GM19238 (cell line): ENCODE measurements around the gene ACTR3.

Source experiments
- DNase-seq: peaks from one replicate; pipeline ENCODE4 v3.0.0; 2011; ENCODE audit warnings: low spot score; ENCODE audit not compliant: insufficient read length

Gene ACTR3

GRCh38 chr2:114001152-114001551 is 111.3 kb downstream of the ACTR3 start:
- no peak for DNase-seq

- no peak for DNase-seq
Measured at GRCh38 chr2:114001937-114002336, 112.0 kb downstream of the ACTR3 start.

- no peak for DNase-seq
Measured at GRCh38 chr2:114005110-114005783, 115.4 kb downstream of the ACTR3 start.

- DNase-seq: no peak
Measured at GRCh38 chr2:114006460-114006859, 116.6 kb downstream of the ACTR3 start.

GRCh38 chr2:114007436-114007835 is 117.5 kb downstream of the ACTR3 start:
- DNase-seq: no peak

GRCh38 chr2:114008720-114009119 is 118.8 kb downstream of the ACTR3 start:
- no peak for DNase-seq

GRCh38 chr2:114009205-114009944 is 119.5 kb downstream of the ACTR3 start:
- no peak for DNase-seq

GRCh38 chr2:114010001-114010400 is 120.1 kb downstream of the ACTR3 start:
- no peak for DNase-seq

GRCh38 chr2:114011713-114012112 is 121.8 kb downstream of the ACTR3 start:
- DNase-seq: no peak
